HepG2 (cell line): Measurements from ENCODE around the gene GAS2L1. TPM values are rescaled to one million over a fixed set of nuclear protein-coding genes. Genes with fewer than 3 reads are reported as not detected.

Experiments used
- ETV6 ChIP-seq: sonication (generic); formaldehyde crosslinking; conservative IDR thresholded peaks from 2 replicates; pipeline ENCODE4 v1.4.0; 2020; ENCODE audit warnings: missing genetic modification reagents
- HES4 ChIP-seq: sonication (generic); formaldehyde crosslinking; IDR thresholded peaks from 2 replicates; pipeline ENCODE4 v1.9.0; 2021; ENCODE audit warnings: mild to moderate bottlenecking, missing genetic modification reagents, borderline replicate concordance
- NR2F2 ChIP-seq: IDR thresholded peaks from 2 replicates; pipeline ENCODE4 v1.6.1; 2012; ENCODE audit warnings: low read depth, inconsistent platforms, borderline replicate concordance
- TBX2 ChIP-seq: sonication (generic); formaldehyde crosslinking; IDR thresholded peaks from 2 replicates; pipeline ENCODE4 v1.5.0; 2020; ENCODE audit warnings: missing genetic modification reagents, mild to moderate bottlenecking, borderline replicate concordance
- ZNF124 ChIP-seq: sonication (generic); formaldehyde crosslinking; IDR thresholded peaks from 2 replicates; pipeline ENCODE4 v1.4.0; 2020; ENCODE audit warnings: missing genetic modification reagents
- ZNF563 ChIP-seq: sonication (generic); formaldehyde crosslinking; IDR thresholded peaks from 2 replicates; pipeline ENCODE4 v1.8.0; 2022; ENCODE audit warnings: mild to moderate bottlenecking, moderate library complexity, missing genetic modification reagents
- ZNF616 ChIP-seq: sonication (generic); formaldehyde crosslinking; IDR thresholded peaks from 2 replicates; pipeline ENCODE4 v1.5.0; 2020; ENCODE audit warnings: low read depth, mild to moderate bottlenecking, missing genetic modification reagents
- ZNF703 ChIP-seq: sonication (generic); formaldehyde crosslinking; IDR thresholded peaks from 2 replicates; pipeline ENCODE4 v1.5.1; 2020; ENCODE audit warnings: missing genetic modification reagents, mild to moderate bottlenecking, moderate library complexity, borderline replicate concordance
- polyA plus RNA-seq, 8 experiments: library from polyadenylated mRNA; depleted of rRNA in 3 of 8; stranded (reverse) in 7 of 8; unstranded in 1 of 8; fragments of >200 nt; fragmentation: Illumina TruSeq in 4 of 8; extraction: Trizol in 4 of 8; gene quantifications; 2 replicates each; pipeline versions ENCODE4 v1.2.1 to v1.2.3, GENCODE V29; 2011 to 2016; ENCODE audit warnings: low read depth in 4 of 8, missing spikeins in 1 of 8, mixed read lengths in 1 of 8; ENCODE audit not compliant: insufficient read depth in 1 of 8
- total RNA-seq, 5 experiments: library from RNA; depleted of rRNA; stranded (reverse); fragments of >200 nt; fragmentation: Illumina TruSeq; extraction: Trizol; gene quantifications; 2 replicates each; pipeline ENCODE4 v1.2.3, GENCODE V29; 2016; ENCODE audit warnings: low read depth in 1 of 5
- TF ChIP-seq, protein P1 (sequence below): sonication (generic); formaldehyde crosslinking; IDR thresholded peaks from 2 replicates; pipeline ENCODE4 v1.9.0; 2021; ENCODE audit warnings: mild to moderate bottlenecking, missing genetic modification reagents
- TF ChIP-seq, protein P2 (sequence below): sonication (generic); formaldehyde crosslinking; IDR thresholded peaks from 2 replicates; pipeline ENCODE4 v1.4.0; 2020; ENCODE audit warnings: missing genetic modification reagents
- TF ChIP-seq, protein P3 (sequence below): sonication (generic); formaldehyde crosslinking; IDR thresholded peaks from 2 replicates; pipeline ENCODE4 v1.5.0; 2020; ENCODE audit warnings: missing genetic modification reagents
- TF ChIP-seq, protein P4 (sequence below): sonication (generic); formaldehyde crosslinking; IDR thresholded peaks from 2 replicates; pipeline ENCODE4 v1.4.0; 2020; ENCODE audit warnings: missing genetic modification reagents

Gene GAS2L1
- total and polyA plus RNA-seq, 2 of the 13 experiments (the other 11 are each of a cell fraction or from before 2014, with no cell fraction given), result 1.8 to 3.3 TPM

DNA sequence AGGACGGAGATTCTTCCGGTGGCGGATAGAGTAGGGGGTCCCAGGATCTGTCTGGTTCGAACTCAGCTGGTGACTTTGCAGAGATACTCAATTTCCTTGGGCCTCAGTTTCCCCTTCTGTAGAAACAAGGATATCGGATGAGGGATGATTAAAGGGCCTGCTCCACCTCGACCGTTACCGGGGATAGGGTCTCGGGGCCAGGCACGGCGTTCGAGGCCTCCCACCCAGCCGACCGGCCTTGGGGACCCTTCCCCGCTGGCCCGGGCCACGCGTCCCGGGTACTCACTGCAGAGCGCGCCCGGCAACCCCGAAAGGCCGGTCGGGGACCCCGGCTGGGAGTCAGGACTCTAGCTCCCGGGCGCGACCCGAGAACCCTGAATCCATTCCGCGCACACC is 39.0 kb upstream of the GAS2L1 start (continued):
- TF ChIP-seq, protein P1, sequence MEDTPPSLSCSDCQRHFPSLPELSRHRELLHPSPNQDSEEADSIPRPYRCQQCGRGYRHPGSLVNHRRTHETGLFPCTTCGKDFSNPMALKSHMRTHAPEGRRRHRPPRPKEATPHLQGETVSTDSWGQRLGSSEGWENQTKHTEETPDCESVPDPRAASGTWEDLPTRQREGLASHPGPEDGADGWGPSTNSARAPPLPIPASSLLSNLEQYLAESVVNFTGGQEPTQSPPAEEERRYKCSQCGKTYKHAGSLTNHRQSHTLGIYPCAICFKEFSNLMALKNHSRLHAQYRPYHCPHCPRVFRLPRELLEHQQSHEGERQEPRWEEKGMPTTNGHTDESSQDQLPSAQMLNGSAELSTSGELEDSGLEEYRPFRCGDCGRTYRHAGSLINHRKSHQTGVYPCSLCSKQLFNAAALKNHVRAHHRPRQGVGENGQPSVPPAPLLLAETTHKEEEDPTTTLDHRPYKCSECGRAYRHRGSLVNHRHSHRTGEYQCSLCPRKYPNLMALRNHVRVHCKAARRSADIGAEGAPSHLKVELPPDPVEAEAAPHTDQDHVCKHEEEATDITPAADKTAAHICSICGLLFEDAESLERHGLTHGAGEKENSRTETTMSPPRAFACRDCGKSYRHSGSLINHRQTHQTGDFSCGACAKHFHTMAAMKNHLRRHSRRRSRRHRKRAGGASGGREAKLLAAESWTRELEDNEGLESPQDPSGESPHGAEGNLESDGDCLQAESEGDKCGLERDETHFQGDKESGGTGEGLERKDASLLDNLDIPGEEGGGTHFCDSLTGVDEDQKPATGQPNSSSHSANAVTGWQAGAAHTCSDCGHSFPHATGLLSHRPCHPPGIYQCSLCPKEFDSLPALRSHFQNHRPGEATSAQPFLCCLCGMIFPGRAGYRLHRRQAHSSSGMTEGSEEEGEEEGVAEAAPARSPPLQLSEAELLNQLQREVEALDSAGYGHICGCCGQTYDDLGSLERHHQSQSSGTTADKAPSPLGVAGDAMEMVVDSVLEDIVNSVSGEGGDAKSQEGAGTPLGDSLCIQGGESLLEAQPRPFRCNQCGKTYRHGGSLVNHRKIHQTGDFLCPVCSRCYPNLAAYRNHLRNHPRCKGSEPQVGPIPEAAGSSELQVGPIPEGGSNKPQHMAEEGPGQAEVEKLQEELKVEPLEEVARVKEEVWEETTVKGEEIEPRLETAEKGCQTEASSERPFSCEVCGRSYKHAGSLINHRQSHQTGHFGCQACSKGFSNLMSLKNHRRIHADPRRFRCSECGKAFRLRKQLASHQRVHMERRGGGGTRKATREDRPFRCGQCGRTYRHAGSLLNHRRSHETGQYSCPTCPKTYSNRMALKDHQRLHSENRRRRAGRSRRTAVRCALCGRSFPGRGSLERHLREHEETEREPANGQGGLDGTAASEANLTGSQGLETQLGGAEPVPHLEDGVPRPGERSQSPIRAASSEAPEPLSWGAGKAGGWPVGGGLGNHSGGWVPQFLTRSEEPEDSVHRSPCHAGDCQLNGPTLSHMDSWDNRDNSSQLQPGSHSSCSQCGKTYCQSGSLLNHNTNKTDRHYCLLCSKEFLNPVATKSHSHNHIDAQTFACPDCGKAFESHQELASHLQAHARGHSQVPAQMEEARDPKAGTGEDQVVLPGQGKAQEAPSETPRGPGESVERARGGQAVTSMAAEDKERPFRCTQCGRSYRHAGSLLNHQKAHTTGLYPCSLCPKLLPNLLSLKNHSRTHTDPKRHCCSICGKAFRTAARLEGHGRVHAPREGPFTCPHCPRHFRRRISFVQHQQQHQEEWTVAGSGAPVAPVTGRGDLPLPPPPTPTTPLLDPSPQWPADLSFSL, result peak; percentile 61; the same call in 1 of the 2 replicates
- TF ChIP-seq ZNF616 (CRISPR knock-in tag) (no peak), ETV6 (CRISPR knock-in tag) (no peak), ZNF124 (CRISPR knock-in tag) (no peak), TBX2 (CRISPR knock-in tag) (peak; percentile 7; the same call in 1 of the 2 replicates), HES4 (CRISPR knock-in tag) (no peak), NR2F2 (0 out of 2 replicates have a peak, but pooled peaks have one; percentile 7), ZNF703 (0 out of 2 replicates have a peak, but pooled peaks have one; percentile 52), ZNF563 (0 out of 2 replicates have a peak, but pooled peaks have one; percentile 5)
- TF ChIP-seq, protein P2, sequence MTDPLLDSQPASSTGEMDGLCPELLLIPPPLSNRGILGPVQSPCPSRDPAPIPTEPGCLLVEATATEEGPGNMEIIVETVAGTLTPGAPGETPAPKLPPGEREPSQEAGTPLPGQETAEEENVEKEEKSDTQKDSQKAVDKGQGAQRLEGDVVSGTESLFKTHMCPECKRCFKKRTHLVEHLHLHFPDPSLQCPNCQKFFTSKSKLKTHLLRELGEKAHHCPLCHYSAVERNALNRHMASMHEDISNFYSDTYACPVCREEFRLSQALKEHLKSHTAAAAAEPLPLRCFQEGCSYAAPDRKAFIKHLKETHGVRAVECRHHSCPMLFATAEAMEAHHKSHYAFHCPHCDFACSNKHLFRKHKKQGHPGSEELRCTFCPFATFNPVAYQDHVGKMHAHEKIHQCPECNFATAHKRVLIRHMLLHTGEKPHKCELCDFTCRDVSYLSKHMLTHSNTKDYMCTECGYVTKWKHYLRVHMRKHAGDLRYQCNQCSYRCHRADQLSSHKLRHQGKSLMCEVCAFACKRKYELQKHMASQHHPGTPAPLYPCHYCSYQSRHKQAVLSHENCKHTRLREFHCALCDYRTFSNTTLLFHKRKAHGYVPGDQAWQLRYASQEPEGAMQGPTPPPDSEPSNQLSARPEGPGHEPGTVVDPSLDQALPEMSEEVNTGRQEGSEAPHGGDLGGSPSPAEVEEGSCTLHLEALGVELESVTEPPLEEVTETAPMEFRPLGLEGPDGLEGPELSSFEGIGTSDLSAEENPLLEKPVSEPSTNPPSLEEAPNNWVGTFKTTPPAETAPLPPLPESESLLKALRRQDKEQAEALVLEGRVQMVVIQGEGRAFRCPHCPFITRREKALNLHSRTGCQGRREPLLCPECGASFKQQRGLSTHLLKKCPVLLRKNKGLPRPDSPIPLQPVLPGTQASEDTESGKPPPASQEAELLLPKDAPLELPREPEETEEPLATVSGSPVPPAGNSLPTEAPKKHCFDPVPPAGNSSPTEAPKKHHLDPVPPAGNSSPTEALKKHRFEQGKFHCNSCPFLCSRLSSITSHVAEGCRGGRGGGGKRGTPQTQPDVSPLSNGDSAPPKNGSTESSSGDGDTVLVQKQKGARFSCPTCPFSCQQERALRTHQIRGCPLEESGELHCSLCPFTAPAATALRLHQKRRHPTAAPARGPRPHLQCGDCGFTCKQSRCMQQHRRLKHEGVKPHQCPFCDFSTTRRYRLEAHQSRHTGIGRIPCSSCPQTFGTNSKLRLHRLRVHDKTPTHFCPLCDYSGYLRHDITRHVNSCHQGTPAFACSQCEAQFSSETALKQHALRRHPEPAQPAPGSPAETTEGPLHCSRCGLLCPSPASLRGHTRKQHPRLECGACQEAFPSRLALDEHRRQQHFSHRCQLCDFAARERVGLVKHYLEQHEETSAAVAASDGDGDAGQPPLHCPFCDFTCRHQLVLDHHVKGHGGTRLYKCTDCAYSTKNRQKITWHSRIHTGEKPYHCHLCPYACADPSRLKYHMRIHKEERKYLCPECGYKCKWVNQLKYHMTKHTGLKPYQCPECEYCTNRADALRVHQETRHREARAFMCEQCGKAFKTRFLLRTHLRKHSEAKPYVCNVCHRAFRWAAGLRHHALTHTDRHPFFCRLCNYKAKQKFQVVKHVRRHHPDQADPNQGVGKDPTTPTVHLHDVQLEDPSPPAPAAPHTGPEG (CRISPR knock-in tag), result no peak
- TF ChIP-seq, protein P3, sequence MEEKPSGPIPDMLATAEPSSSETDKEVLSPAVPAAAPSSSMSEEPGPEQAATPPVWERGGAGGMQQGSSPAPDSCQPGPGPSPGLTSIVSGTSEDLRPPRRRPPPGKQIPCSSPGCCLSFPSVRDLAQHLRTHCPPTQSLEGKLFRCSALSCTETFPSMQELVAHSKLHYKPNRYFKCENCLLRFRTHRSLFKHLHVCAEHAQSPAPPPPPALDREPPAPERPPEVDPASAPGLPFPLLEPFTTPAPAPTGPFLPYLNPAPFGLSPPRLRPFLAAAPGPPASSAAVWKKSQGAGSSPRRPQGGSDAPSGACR, result 0 out of 2 replicates have a peak, but pooled peaks have one; percentile 19
- TF ChIP-seq, protein P4, sequence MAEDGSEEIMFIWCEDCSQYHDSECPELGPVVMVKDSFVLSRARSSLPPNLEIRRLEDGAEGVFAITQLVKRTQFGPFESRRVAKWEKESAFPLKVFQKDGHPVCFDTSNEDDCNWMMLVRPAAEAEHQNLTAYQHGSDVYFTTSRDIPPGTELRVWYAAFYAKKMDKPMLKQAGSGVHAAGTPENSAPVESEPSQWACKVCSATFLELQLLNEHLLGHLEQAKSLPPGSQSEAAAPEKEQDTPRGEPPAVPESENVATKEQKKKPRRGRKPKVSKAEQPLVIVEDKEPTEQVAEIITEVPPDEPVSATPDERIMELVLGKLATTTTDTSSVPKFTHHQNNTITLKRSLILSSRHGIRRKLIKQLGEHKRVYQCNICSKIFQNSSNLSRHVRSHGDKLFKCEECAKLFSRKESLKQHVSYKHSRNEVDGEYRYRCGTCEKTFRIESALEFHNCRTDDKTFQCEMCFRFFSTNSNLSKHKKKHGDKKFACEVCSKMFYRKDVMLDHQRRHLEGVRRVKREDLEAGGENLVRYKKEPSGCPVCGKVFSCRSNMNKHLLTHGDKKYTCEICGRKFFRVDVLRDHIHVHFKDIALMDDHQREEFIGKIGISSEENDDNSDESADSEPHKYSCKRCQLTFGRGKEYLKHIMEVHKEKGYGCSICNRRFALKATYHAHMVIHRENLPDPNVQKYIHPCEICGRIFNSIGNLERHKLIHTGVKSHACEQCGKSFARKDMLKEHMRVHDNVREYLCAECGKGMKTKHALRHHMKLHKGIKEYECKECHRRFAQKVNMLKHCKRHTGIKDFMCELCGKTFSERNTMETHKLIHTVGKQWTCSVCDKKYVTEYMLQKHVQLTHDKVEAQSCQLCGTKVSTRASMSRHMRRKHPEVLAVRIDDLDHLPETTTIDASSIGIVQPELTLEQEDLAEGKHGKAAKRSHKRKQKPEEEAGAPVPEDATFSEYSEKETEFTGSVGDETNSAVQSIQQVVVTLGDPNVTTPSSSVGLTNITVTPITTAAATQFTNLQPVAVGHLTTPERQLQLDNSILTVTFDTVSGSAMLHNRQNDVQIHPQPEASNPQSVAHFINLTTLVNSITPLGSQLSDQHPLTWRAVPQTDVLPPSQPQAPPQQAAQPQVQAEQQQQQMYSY, result peak; percentile 97
